GM12892 (cell line): ENCODE measurements around the gene IMMP2L.

Source experiments
- POLR2AphosphoS5 ChIP-seq: IDR thresholded peaks from 2 replicates; pipeline ENCODE4 v1.6.1; 2011; ENCODE audit warnings: low read depth, low read length, control low read depth
- TAF1 ChIP-seq: IDR thresholded peaks from 2 replicates; pipeline ENCODE4 v1.6.1; 2011; ENCODE audit warnings: low read depth, mild to moderate bottlenecking, control low read depth, low read length, borderline replicate concordance

DNA sequence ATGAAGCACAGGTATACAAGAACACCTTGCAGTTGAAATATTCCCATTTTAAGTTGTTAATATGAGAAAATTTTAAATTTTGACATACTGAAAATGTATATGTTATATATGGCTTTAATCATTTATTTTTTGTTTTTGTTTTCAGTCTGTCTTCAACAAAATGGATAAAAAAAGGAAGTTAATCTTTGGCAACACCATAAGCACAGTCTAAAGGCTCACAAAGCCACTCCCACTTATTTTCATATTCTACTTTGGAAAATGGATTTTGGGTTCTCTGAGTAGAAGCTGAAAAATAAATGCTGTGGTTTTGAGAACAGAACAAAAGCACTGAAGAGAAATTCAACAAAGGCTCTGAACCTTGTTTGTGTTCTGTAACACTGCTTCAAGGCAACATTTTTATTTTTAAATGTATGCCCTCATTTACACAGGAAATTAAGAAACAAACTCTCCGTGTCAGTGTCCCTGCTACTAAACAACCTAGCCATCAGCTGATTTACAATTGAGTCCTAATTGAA, 552.7 kb downstream of the IMMP2L start:
- TF ChIP-seq TAF1 (no peak), POLR2AphosphoS5 (no peak)
